Kidney (tissue), 14 donors: ENCODE measurements around the gene FARP1. TPM values are rescaled to one million over a fixed set of nuclear protein-coding genes. Genes with fewer than 3 reads are reported as not detected.

Experiments
- DNase-seq, 5 donors: peaks; one replicate each; pipeline ENCODE4 v3.0.0-alpha.2; 2013 to 2020
- FAIRE-seq: peaks from 2 replicates; lab custom pipeline; 2012; peaks lifted over from hg19 to GRCh38; lab: Jason Lieb, UNC
- H3K27ac ChIP-seq, 2 donors: one replicate each; pipeline ENCODE4 v1.7.0; 2013; ENCODE audit warnings: low read depth in 2 of 2, low read length in 2 of 2, inconsistent platforms in 1 of 2
- H3K27me3 ChIP-seq: one replicate; pipeline ENCODE4 v1.7.1; 2013; ENCODE audit warnings: low read length, inconsistent platforms; ENCODE audit not compliant: control insufficient read depth, insufficient read depth
- H3K36me3 ChIP-seq, 3 donors: one replicate each; pipeline versions ENCODE4 v1.7.0 to v1.7.1; 2013; ENCODE audit warnings: low read length in 3 of 3, control low read depth in 1 of 3, inconsistent platforms in 1 of 3; ENCODE audit not compliant: insufficient read depth in 3 of 3, control insufficient read depth in 2 of 3
- H3K4me1 ChIP-seq, 3 donors: one replicate each; pipeline versions ENCODE4 v1.7.0 to v1.7.1; 2013; ENCODE audit warnings: low read length in 3 of 3, inconsistent platforms in 1 of 3, low read depth in 1 of 3; ENCODE audit not compliant: control insufficient read depth in 2 of 3, insufficient read depth in 2 of 3
- H3K4me3 ChIP-seq, 3 donors: one replicate each; pipeline versions ENCODE4 v1.7.0 to v1.8.1; 2013; ENCODE audit warnings: low read length in 3 of 3, control low read depth in 1 of 3, inconsistent platforms in 1 of 3
- H3K9ac ChIP-seq, 3 donors: one replicate each; pipeline versions ENCODE4 v1.7.0 to v1.7.1; 2013; ENCODE audit warnings: low read length in 3 of 3, control low read depth in 1 of 3, inconsistent platforms in 1 of 3
- H3K9me3 ChIP-seq, 3 donors: one replicate each; pipeline versions ENCODE4 v1.7.0 to v1.7.1; 2013; ENCODE audit warnings: low read length in 3 of 3, control low read depth in 1 of 3, inconsistent platforms in 1 of 3; ENCODE audit not compliant: control insufficient read depth in 2 of 3, insufficient read depth in 1 of 3
- intact Hi-C: fragments of 100-400 bp; cut with DNase I; formaldehyde crosslinking; loops from one replicate; pipeline ENCODE4 v1.11.1; 2022
- polyA plus RNA-seq: library from polyadenylated mRNA; stranded (reverse); fragments of 350-450 nt; fragmentation: Illumina TruSeq; extraction: RNeasy Lipid Tissue Mini Kit (QIAGEN cat#74804); gene quantifications from one replicate; pipeline ENCODE4 v1.2.3, GENCODE V29; 2014; ENCODE audit warnings: low read depth, low replicate concordance; ENCODE audit not compliant: insufficient read depth
- total RNA-seq: library from RNA; stranded (reverse); fragmentation: NEBNext Ultra II Directional; extraction: Animal tissue kit (Norgen Biotek cat#: 25700); gene quantifications from one replicate; pipeline ENCODE4 v1.2.1, GENCODE V29; 2021
- TF ChIP-seq, protein P1 (sequence below): IDR thresholded peaks from 3 replicates; pipeline ENCODE4 v1.5.1; 2012; ENCODE audit warnings: mild to moderate bottlenecking, moderate library complexity, borderline replicate concordance; ENCODE audit not compliant: insufficient read depth; ENCODE audit errors: extremely low read depth
- donor health status: control.
- donor health status: control.
- donor health status: control.
- donor health status: control.
- donor health status: control.
- donor health status: DM: yes; HTN: yes; CAD: no.
- donor health status: Normal renal cell carcinoma (clear cell type).

Gene FARP1
- total and polyA plus RNA-seq, 2 donors from 2014 or later = 123 to 229 TPM

DNA sequence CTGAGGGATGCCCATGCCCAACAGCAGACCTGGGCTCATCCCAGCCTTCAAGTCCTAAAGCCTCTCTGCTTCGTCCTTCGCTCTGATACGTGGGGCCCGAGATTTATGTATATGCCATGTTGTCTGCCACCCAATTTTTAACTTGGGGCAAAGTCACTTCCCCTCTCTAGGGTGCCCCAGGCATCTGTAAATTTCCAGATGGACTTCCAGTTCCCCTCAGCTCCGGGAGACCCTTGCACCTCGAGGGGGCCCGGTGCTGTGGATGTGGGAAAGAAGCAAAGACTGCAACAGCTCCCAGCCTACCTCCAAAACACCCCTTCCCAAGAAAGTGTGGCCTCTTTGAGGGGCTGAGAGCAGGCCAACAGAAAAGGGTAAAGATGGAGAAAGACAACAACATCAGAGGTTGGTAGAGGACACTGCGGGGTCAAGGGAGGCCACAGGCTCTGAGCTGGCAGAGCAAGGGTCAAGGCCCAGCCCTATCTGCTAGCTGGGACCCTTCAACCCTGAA lies 336.7 kb downstream of the FARP1 start:
- Histone ChIP-seq H3K27ac (no peak overlapping the region), H3K27me3 (no peaks in the 10 kb centered on the region)
- intact Hi-C loops = no loop called here

GRCh38 chr13:98480915-98481877 lies 338.3 kb downstream of the FARP1 start:
- Histone ChIP-seq H3K27me3 (no peaks in the 10 kb centered on the region), H3K4me1 (peaks cover 7 to 50% (median 34%) of the 10 kb centered on the region in 3 donors), H3K27ac (peak overlapping the region in 1 of 2 donors; percentile 9), H3K9me3 (no peaks in the 10 kb centered on the region), H3K36me3 (peaks cover 0 to 7% (median 0%) of the 10 kb centered on the region in 3 donors), H3K9ac (no peak overlapping the region), H3K4me3 (no peak overlapping the region)
- DNase-seq = peak in 1 of 5 donors; percentile 34
- TF ChIP-seq, protein P1, sequence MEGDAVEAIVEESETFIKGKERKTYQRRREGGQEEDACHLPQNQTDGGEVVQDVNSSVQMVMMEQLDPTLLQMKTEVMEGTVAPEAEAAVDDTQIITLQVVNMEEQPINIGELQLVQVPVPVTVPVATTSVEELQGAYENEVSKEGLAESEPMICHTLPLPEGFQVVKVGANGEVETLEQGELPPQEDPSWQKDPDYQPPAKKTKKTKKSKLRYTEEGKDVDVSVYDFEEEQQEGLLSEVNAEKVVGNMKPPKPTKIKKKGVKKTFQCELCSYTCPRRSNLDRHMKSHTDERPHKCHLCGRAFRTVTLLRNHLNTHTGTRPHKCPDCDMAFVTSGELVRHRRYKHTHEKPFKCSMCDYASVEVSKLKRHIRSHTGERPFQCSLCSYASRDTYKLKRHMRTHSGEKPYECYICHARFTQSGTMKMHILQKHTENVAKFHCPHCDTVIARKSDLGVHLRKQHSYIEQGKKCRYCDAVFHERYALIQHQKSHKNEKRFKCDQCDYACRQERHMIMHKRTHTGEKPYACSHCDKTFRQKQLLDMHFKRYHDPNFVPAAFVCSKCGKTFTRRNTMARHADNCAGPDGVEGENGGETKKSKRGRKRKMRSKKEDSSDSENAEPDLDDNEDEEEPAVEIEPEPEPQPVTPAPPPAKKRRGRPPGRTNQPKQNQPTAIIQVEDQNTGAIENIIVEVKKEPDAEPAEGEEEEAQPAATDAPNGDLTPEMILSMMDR = no peak
- FAIRE-seq = no peak
- intact Hi-C loops = no loop called here

More for the DNA sequence above, 336.7 kb downstream of the FARP1 start:
- Histone ChIP-seq H3K36me3 (peaks cover 0 to 7% (median 0%) of the 10 kb centered on the region in 3 donors), H3K4me3 (no peak overlapping the region), H3K9me3 (no peaks in the 10 kb centered on the region), H3K9ac (no peak overlapping the region), H3K4me1 (peaks cover 7 to 42% (median 34%) of the 10 kb centered on the region in 3 donors)
- FAIRE-seq (no peak), DNase-seq (no peak)
- TF ChIP-seq, protein P1 = no peak

DNA sequence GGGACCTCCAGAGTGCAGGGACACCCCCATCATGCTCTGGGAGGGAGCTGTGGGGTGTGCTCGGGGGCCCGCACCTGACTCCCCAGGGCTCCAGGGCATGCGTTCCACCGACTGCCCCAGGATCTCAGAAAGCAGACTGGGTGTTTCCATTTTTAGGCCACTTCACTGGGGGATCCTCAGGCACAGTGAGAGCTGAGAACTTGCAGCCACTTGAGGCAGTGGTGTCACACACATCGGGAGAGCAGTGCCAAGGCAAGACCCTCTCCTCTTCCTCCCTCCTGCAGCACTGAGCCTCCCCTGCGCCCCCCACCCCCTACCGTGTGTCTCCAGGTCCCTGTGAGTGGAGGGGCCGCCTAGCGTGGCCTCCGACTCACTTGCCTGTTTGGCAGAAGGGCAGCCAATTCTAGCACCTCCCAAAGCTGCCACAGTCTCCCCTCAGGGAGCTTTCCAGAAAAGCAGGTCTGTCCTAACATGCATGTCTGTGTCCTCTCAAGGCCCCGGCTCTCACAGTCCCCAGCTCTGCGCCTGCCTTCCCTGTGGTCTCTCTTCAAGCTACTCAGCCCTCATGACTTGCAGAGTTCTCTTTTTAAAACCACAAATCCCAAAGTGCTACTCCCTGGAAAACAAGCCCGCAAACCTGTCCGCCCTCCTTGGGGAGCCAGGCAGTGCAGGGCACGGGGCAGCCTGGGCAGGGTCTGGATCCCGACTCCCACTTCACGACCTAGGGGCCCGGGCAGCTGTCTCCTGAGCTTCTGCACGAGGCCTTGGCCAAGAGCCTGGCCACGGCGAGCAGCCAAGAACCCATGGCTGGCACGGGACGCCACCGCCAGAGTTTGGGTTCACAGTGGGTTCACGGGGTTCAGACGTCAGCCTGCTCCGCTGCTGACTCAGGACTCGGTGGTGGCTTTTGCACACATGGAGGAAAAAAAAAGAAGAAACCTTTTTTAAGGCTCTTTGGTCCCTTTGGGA lies 339.9 kb downstream of the FARP1 start:
- FAIRE-seq = no peak
- DNase-seq = peak in 2 of 5 donors; percentile 62 to 83
- no peaks in the 10 kb centered on the region for H3K9me3 ChIP-seq
- peaks cover 7 to 44% (median 26%) of the 10 kb centered on the region in 3 donors for H3K4me1 ChIP-seq
- peak overlapping the region in 1 of 3 donors; percentile 25 for H3K4me3 ChIP-seq
- H3K27me3 ChIP-seq = no peaks in the 10 kb centered on the region
- TF ChIP-seq, protein P1 = no peak
- H3K27ac ChIP-seq = peak overlapping the region; percentile 84 to 91
- peak overlapping the region in 1 of 3 donors; percentile 2 for H3K9ac ChIP-seq
- peaks cover 0 to 12% (median 0%) of the 10 kb centered on the region in 3 donors for H3K36me3 ChIP-seq
- intact Hi-C loops = no loop called here
